ENCODE data around the gene SSH2.

DNA sequence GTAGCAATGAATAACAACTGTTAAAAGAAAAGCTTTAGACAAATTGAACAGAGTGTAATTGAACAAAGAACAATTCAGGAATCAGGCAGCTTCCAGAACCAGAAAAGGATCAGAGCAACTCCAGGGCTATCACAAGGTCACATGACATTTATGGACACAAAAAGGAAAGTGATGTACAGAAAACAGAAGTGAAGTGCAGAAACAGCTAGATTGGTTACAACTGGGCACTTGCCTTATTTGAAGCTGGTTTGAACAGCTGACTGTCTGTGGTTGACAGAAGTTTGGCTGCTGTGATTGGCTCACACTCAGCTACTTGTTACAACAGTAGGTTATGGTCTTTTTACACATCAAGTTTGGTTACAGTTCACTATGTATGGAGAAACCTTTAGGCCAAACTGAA is 26.2 kb upstream of the SSH2 start:
- TF ChIP-seq CTCF (IDR thresholded peaks at IDR 0.05; ENCODE audit: poor library complexity) (no peak), EZH2 (IDR thresholded peaks at IDR 0.05; ENCODE audit: borderline replicate concordance) (no peak), EZH2phosphoT487 (IDR thresholded peaks at IDR 0.05; ENCODE audit: low read depth, severe bottlenecking, unreplicated experiment) (no peak)
